PC-3 (cell line): ENCODE measurements around the gene PHF12. TPM values are rescaled to one million over a fixed set of nuclear protein-coding genes. Genes with fewer than 3 reads are reported as not detected.

Experiments
- ATAC-seq: fragments of 200-7000 bp; cut with Tn5 transposase; 2 replicates; pipeline ENCODE4 v1.9.1; 2020; ENCODE audit warnings: mild to moderate bottlenecking, moderate library complexity
- BruUV-seq: library from RNA; stranded (reverse); fragments of 400-500 nt; replicated peaks from 2 replicates; lab custom pipeline; 2021; lab: Mats Ljungman, UMichigan
- CTCF ChIA-PET: fragments of 300-600 bp; sonication (Branson Sonifier 250); formaldehyde crosslinking; loops from one replicate; lab custom pipeline; 2022; ENCODE audit warnings: antibody characterized with exemption; lab: Charles Lee
- POLR2A ChIA-PET: fragments of 300-600 bp; sonication (Branson Sonifier 250); formaldehyde crosslinking; loops from one replicate; lab custom pipeline; 2022; ENCODE audit warnings: antibody characterized with exemption; ENCODE audit not compliant: unreplicated experiment; lab: Charles Lee
- DNase-seq: peaks from one replicate; pipeline ENCODE4 v3.0.0-alpha.2; 2015
- H2AFZ ChIP-seq: fragments of 300-600 bp; sonication (generic); 2 replicates; pipeline ENCODE4 v1.6.0; 2016; ENCODE audit warnings: antibody characterized with exemption, low read length
- H3F3A ChIP-seq: fragments of 300-600 bp; sonication (generic); one replicate; pipeline ENCODE4 v1.6.0; 2017; ENCODE audit warnings: antibody characterized with exemption, low read length, control low read depth, mild to moderate bottlenecking; ENCODE audit not compliant: unreplicated experiment
- H3K27ac ChIP-seq: fragments of 300-600 bp; sonication (generic); 2 replicates; pipeline ENCODE4 v1.5.1; 2016; ENCODE audit warnings: mild to moderate bottlenecking, low read length
- H3K27me3 ChIP-seq: fragments of 300-600 bp; sonication (generic); 2 replicates; pipeline ENCODE4 v1.6.1; 2016; ENCODE audit warnings: low read length, mixed read lengths
- H3K36me3 ChIP-seq: fragments of 300-600 bp; sonication (generic); 2 replicates; pipeline ENCODE4 v1.6.1; 2016; ENCODE audit warnings: low read depth, mixed run types, low read length, mixed read lengths
- H3K4me1 ChIP-seq: fragments of 300-600 bp; sonication (generic); 2 replicates; pipeline ENCODE4 v1.5.1; 2016; ENCODE audit warnings: low read length; ENCODE audit not compliant: insufficient read depth
- H3K4me2 ChIP-seq: fragments of 300-600 bp; sonication (generic); 2 replicates; pipeline ENCODE4 v1.6.0; 2016; ENCODE audit warnings: low read length
- H3K4me3 ChIP-seq: fragments of 300-600 bp; sonication (generic); 2 replicates; pipeline ENCODE4 v1.5.1; 2016; ENCODE audit warnings: mild to moderate bottlenecking, low read length, mixed read lengths
- H3K79me2 ChIP-seq: fragments of 300-600 bp; sonication (generic); 2 replicates; pipeline ENCODE4 v1.6.1; 2017; ENCODE audit warnings: low read length, mixed read lengths
- H3K9ac ChIP-seq: fragments of 300-600 bp; sonication (generic); 2 replicates; pipeline ENCODE4 v1.6.0; 2016; ENCODE audit warnings: mild to moderate bottlenecking, low read length
- H3K9me2 ChIP-seq: fragments of 300-600 bp; sonication (generic); replicated peaks from 2 replicates; pipeline ENCODE4 v1.6.1; 2016; ENCODE audit warnings: mixed run types, low read length, mixed read lengths
- H3K9me3 ChIP-seq: fragments of 300-600 bp; sonication (generic); 2 replicates; pipeline ENCODE4 v1.6.1; 2016; ENCODE audit warnings: low read length, mixed read lengths
- H4K20me1 ChIP-seq: fragments of 300-600 bp; sonication (generic); 2 replicates; pipeline ENCODE4 v1.6.1; 2016; ENCODE audit warnings: low read length, mixed read lengths
- EZH2 ChIP-seq: fragments of 300-600 bp; sonication (generic); IDR thresholded peaks from one replicate; pipeline ENCODE4 v1.6.1; 2017; ENCODE audit warnings: antibody characterized with exemption, mild to moderate bottlenecking, low read length; ENCODE audit not compliant: unreplicated experiment
- EZH2phosphoT487 ChIP-seq: fragments of 300-600 bp; sonication (generic); IDR thresholded peaks from 2 replicates; pipeline ENCODE4 v1.6.1; 2018; ENCODE audit warnings: mild to moderate bottlenecking, antibody characterized with exemption, low read length, borderline replicate concordance
- intact Hi-C: fragments of 100-400 bp; cut with micrococcal nuclease; formaldehyde crosslinking; loops from 2 replicates; pipeline ENCODE4 v1.9.0; 2023
- total RNA-seq: library from RNA; depleted of rRNA; stranded (reverse); fragments of >200 nt; gene quantifications from 2 replicates; pipeline ENCODE4 v1.2.3, GENCODE V29; 2014
- TF ChIP-seq, protein P1 (sequence below): fragments of 300-600 bp; sonication (generic); conservative IDR thresholded peaks from 2 replicates; pipeline ENCODE4 v1.5.1; 2017; ENCODE audit warnings: antibody characterized with exemption, low read depth, mild to moderate bottlenecking, low read length

PHF12 gene
- total RNA-seq, 1 experiment from 2014 or later, result 25.0 TPM

DNA sequence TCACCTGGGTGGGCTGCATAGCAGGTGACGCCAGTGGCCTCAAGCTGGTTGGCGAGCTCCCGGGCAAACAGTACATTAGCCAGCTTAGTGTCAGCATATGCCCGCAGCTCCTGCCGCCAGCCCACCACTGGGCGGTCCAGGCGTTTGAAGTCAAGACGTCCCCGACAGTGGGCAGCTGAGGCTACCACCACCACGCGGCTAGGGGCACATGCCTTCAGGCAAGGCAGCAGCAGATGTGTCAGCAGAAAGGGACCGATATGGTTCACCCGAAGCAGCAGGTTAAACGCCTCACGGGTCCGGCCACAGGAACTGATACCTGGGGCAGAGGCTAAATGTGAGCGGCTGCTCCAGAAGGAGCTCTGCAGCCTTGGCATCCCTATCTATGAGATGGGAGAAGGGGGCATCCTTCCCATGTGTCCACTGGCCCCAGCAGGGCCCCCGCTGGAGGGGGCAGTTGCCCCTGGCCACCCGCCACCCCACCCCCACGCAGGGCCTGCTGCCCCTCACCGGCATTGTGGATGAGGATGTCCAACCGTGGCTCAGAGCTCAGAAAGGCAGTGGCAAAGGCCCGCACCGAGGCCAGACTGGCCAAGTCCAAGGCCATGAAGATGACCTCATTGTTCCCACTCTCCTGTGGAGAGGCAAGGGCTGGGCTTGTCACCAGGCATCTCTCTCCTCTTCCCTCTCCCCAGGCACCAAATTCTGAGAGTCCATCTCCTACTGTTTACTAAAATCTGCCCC, 50.2 kb downstream of the PHF12 start:
- BruUV-seq, result no TSS peak

DNA sequence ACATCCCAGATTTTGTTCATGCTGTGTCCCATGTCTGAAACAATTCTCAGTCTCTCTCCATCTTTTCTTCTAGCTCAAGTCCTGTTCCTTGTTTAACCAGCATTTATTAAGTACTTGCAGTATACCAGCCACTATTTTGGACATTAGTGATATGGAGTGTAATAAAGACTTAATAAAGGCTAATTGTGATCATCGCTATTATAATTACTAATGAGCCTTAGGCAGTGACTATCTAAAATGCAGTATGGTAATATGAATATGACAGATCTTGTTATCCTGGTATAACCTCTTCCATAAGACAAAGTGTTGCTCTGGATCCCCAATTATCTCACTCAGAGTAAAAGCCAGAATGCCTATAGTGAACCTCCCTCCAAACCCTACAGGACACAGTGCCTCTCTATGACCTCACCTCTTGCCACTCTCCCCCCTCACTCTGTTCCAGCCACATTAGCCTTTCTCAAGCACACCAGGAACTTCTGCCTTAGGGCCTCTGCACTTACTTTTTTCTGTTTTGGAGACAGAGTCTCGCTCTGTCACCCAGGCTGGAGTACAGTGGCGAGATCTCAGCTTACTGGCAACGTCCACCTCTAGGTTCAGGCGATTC, 52.0 kb downstream of the PHF12 start:
- H3F3A ChIP-seq, result no peaks in the 10 kb centered on the region
- H4K20me1 ChIP-seq, result no peaks in the 10 kb centered on the region
- no peak overlapping the region for H3K9ac ChIP-seq
- H3K4me1 ChIP-seq, result peaks cover 14% of the 10 kb centered on the region
- H3K9me3 ChIP-seq, result no peaks in the 10 kb centered on the region
- TF ChIP-seq EZH2phosphoT487, result no peak
- TF ChIP-seq EZH2, result no peak
- TF ChIP-seq, protein P1, sequence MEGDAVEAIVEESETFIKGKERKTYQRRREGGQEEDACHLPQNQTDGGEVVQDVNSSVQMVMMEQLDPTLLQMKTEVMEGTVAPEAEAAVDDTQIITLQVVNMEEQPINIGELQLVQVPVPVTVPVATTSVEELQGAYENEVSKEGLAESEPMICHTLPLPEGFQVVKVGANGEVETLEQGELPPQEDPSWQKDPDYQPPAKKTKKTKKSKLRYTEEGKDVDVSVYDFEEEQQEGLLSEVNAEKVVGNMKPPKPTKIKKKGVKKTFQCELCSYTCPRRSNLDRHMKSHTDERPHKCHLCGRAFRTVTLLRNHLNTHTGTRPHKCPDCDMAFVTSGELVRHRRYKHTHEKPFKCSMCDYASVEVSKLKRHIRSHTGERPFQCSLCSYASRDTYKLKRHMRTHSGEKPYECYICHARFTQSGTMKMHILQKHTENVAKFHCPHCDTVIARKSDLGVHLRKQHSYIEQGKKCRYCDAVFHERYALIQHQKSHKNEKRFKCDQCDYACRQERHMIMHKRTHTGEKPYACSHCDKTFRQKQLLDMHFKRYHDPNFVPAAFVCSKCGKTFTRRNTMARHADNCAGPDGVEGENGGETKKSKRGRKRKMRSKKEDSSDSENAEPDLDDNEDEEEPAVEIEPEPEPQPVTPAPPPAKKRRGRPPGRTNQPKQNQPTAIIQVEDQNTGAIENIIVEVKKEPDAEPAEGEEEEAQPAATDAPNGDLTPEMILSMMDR, result no peak
- H3K9me2 ChIP-seq, result no peaks in the 10 kb centered on the region
- no peaks in the 10 kb centered on the region for H3K36me3 ChIP-seq
- no peak overlapping the region for H3K4me2 ChIP-seq
- POLR2A ChIA-PET, result interaction anchor here (0.6 to 0.7 kb wide), 2 partner anchors 168 to 903 kb away, joined by 4 to 7 read pairs; no protein-coding TSS in a partner anchor
- no peak overlapping the region for H3K4me3 ChIP-seq
- H3K79me2 ChIP-seq, result 0 out of 2 replicates have a peak, but pooled peaks cover 9% of the 10 kb centered on the region
- no peaks in the 10 kb centered on the region for H3K27me3 ChIP-seq
- no peak overlapping the region for H2AFZ ChIP-seq
- CTCF ChIA-PET, result no interaction called here
- DNase-seq (no peak), ATAC-seq (no peak)
- no peak overlapping the region for H3K27ac ChIP-seq
- intact Hi-C loops, result no loop called here
- BruUV-seq, result no TSS peak

More for the DNA sequence above, 50.2 kb downstream of the PHF12 start:
- Histone ChIP-seq H3K4me3 (no peak overlapping the region), H3K9ac (no peak overlapping the region), H3K9me2 (no peaks in the 10 kb centered on the region), H3K27me3 (no peaks in the 10 kb centered on the region), H3K79me2 (0 out of 2 replicates have a peak, but pooled peaks cover 9% of the 10 kb centered on the region), H3K36me3 (peaks cover under 1% of the 10 kb centered on the region; the same call in 1 of the 2 replicates), H4K20me1 (no peaks in the 10 kb centered on the region), H3F3A (no peaks in the 10 kb centered on the region), H3K4me2 (no peak overlapping the region), H3K9me3 (no peaks in the 10 kb centered on the region), H3K27ac (no peak overlapping the region), H2AFZ (no peak overlapping the region), H3K4me1 (peaks cover 14% of the 10 kb centered on the region)
- ChIA-PET POLR2A (no interaction called here), CTCF (no interaction called here)
- DNase-seq (no peak), ATAC-seq (no peak)
- TF ChIP-seq, protein P1, result no peak
- TF ChIP-seq EZH2phosphoT487 (no peak), EZH2 (no peak)
- intact Hi-C loops, result loop anchor here (5.0 to 10.0 kb wide), 3 partner anchors 46 to 176 kb away; partner anchors contain the start of genes FAM222B, NEK8 and TLCD1
